HTERT RPE-1 (cell line): ENCODE results near the gene PTGES2.

Experiments used
- in situ Hi-C: fragments of 300-500 bp; cut with MboI; formaldehyde crosslinking; loops from 4 replicates; pipeline ENCODE4 v1.14.3; 2020; ENCODE audit warnings: low sequenced_read_pairs

The PTGES2 gene

GRCh38 chr9:128106181-128106939 lies 21.2 kb downstream of the PTGES2 start:
- in situ Hi-C loops, result no loop called here

- in situ Hi-C loops, result no loop called here
These were observed 21.9 kb downstream of the PTGES2 start for GRCh38 chr9:128105538-128106175.

GRCh38 chr9:128104171-128104618 lies 23.3 kb downstream of the PTGES2 start:
- in situ Hi-C loops, result no loop called here

- in situ Hi-C loops, result no loop called here
These were observed 24.0 kb downstream of the PTGES2 start for GRCh38 chr9:128103589-128103962.

DNA sequence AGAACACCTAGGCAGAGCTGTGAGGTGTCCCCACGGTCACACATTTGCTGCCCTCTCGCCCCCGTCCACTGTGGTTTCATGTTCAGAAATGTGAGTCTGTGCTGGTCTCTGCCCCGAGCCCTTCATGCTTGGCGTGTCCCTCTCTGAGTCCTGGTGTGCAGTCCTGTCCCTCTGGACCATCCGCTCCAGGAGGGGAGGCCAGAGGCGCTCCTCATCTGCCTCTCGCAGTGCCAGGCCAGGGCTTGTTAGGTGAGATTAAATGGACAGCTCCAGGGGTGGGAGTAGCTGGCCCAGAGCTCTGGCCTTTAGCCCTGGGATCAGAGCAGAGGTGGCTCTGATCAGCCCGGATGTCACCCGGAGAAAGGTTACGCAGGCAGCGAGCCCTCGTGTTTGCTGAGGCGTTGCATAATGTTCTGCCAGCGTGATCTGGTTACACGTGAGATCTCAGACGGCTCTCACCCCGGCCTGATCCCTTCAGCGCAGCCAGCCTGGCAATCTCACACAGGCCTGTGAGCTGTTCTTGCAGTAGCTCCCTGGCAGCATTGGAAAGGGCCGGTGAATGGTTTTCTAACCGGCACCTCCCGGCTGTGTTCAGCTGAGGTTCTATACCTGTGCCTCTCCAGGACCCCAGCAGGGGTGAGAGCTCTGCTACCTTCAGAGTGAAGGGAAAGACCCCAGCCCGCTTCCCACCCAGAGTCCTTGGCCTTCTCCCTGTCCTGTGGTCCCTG lies 24.5 kb downstream of the PTGES2 start:
- in situ Hi-C loops, result no loop called here

- in situ Hi-C loops, result no loop called here
These were observed 25.3 kb downstream of the PTGES2 start for GRCh38 chr9:128102196-128102595.

DNA sequence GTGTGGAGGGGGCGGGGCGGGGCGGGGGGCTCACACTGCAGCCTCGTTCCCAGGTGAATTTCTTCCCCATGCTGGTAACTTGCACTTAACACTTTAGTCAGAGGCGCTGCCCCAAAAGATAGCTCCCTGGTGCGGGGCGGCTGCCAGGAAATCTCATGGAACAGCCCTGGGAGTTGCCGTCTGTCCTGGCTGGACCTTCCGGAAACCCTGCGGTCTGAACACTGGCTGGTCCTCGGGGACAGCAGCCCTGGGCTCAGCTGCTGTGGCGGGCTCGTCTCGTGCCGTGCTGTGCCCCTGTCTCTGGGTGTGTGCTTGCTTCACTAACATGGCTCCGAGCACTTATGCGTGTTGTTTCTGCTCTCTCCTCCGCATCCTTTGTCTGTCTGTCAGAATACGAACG lies 25.8 kb downstream of the PTGES2 start:
- in situ Hi-C loops, result no loop called here

- in situ Hi-C loops, result no loop called here
These were observed 26.3 kb downstream of the PTGES2 start for GRCh38 chr9:128101231-128101661.

DNA sequence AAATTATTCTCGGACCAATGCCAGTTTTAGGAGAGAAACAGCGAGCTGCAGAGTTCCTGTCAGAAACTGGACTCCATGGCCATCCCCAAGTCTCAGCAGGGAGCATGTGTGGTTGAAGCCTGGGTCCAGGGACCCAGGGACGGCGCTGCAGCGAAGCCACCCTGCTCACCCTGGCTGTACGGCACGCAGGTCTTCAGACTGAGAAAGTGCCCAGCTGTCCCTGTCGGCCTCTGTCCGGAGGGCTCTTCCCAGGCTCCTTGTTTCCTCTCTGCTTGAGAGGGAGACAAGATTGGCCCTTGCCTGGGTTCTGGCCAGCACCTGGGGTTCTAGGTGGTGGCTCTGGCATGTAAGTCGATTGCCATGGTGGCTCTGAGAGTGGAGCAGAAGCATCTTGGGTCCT lies 26.9 kb downstream of the PTGES2 start:
- in situ Hi-C loops, result no loop called here

- in situ Hi-C loops, result no loop called here
These were observed 27.5 kb downstream of the PTGES2 start for GRCh38 chr9:128099932-128100491.

DNA sequence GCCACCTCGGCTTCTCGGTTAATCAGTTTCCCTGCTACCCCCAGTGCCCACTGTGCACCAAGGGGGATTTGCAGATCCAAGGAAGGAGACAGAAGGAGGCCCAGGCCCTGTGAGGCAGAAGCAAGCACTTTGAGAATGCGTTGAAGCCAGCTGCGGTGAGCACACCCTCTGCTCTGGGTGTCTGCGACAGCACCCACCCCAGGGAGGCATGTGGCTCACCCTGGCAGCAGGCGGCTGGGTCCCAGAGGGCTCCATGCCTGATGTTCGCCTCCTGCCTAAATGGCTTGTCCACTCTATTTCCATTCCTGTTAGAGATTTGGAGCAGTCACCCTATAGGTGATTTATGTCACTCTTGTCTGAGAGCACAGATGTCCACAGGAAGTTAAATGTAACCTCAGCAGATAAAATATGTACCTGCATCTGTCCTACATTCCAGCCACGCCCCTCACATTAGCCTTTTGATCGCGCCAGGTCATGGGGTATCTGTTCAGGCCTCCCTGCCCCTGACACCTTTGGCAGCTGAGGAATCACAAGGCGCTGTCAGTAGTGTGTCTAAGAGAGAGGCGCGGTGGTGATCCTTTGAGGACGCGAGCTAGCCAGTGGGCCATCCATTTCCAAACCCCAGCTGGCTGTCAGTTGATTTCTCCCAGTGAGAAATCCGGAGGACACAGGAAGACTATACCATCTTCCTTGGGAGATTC lies 28.1 kb downstream of the PTGES2 start:
- in situ Hi-C loops, result no loop called here

DNA sequence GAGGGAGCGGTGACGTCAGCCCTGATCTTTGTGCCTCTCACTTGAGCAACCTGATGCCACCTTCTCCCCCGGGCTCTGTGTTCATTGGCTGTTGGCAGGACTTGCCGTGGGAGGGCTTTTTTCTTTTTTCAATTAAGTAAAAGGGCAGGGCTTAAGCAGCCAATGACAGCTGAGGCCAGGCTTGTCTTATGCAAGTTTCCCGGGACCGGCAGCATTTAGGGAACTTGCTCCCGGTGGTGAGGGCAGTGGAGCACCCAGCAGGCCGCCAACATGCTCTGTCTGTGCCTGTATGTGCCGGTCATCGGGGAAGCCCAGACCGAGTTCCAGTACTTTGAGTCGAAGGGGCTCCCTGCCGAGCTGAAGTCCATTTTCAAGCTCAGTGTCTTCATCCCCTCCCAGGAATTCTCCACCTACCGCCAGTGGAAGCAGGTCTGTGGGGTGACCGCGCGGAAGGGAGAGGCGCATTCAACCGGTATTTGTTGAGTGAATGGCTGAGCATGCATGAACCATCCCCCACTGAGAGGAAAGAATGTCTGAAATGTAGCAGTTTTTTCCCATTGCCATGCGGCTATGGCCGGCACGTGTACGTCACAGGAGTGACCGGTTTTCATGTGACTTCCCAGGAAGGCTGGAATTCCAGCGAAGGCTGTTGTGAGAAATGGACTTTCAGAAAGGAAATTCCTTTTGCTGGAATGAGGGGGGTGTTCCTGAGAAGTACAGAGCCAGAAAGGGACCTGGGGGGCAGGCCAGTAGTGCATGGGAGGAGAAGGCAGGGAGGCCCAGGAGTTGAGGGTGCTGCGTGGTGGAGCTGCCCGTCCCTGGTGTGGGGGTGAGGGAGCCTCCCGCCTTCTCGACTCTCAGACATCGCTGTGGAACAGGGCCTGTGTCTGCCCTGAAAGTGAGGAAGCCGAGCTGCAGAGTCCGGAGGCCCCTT lies 29.0 kb downstream of the PTGES2 start:
- in situ Hi-C loops, result no loop called here

DNA sequence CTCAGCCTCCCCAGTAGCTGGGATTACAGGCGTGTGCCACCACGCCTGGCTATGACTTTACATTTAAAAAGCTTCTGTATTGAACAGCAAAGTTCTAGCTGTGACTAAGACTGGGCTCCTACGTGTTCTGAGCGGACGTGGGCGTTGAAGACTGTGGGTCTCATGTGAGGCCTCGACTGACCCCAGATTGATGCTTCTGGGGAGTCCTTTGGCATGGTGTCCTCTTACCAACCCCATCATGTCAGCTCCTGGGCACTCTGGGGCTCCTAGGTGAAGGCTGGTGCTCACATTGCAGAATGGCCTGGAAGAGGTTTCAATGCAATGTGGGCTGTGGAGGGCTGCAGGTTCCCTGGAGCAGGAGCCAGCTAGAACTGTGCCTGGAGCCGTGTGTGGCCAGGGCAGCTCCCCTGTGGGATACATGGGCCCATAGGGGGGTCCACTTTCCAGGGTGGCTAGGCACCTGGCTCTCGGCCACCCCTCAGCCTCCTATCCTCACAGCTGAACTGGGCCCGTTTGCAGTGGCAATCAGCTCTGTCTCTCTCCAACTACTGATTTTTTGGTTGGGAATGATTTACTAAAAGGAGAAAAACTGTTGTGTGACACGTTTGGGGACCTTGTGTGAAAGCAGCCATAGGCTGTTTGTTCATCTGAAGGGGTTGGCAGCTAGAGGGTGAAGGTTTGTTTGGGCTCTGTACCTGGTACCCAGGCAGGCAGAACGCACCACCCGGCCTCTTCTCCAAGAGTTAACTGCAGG lies 29.8 kb downstream of the PTGES2 start:
- in situ Hi-C loops, result no loop called here

GRCh38 chr9:128096616-128097536 lies 30.7 kb downstream of the PTGES2 start:
- in situ Hi-C loops, result no loop called here

DNA sequence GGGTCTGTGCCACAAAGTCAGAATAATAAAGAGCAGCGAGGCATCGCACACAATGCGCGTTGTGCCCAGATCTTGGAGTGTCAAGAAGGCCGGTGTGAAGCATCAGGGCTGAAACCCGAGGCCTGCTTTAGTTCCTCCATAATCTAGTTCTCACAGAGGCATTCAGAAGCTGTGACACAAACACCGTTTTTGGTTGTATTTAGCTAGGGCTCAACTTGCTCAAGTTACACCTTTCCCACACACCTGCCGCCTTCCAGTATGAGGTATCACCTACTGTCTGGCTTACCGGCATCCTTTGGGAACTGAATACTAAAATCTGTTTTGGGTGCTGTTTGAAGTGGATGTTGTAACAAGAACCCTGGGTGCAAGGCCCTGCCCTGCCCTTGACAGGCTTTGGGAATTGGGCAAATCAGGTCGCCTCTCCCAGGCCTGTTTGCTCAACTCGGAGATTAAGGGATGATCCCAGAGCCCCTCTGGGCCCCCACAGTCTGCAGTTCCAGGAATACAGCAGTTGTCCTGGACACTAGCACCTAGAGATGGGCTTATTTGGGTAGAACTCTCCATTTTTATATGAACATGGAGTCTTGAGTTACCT lies 32.5 kb downstream of the PTGES2 start:
- in situ Hi-C loops, result no loop called here

DNA sequence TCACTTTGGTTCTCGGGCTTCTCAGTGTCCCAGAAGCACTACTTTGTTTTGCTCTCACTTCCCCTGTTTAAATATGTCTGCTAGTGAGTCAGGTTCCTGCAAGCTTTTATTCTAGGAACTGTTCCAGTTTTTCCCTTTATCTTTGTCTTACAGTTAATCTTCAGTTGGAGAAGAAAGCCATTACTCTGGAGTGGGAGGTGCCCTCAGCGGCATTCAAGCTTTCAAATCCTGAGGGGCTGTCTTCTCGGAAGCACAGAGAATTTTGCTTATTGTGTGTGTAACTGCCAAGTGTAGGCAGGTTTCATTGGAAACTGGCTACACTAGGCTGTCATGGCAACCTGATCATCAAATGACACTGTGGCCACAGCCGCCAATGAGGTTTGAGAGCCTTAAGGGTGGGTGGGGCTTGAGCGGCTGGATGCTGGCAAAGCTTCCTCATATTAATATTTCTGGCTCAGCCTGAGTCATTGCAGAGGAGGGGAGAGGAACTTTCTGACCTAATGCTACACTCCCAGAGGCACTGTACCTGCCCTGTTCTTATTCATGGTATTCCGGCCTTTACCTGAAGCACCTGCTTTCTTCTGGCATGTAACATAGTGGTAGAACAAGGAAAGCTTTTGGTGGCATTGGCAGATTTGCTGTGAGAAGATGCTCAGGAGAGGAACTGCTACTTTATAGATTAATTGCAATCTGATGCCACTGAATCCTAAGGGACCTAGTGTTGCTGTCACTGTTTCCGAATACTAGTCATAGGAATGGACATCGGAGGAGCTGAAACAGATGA lies 33.2 kb downstream of the PTGES2 start:
- in situ Hi-C loops, result no loop called here

DNA sequence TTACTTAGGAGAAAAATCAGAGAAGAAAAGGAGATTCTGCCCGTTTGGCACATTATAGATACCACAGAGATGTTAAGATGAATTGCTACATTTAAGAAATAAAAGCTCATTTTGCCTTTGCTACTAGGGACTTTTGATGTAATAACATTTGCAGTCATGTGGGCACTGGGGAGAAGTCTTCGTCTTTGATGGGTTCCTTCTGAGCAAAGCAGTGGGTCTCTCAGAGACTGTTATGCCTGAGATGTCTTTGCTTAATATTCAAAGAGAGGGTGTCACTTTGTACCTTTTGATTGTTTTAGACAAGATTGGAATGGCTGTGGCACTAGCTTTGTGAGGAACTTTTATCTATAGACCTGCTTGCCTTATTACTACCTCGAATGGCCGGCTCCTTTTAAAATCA lies 34.5 kb downstream of the PTGES2 start:
- in situ Hi-C loops, result no loop called here
